Stomach (tissue), 9 donors: ENCODE results near the gene MRI1. TPM values are rescaled to one million over a fixed set of nuclear protein-coding genes. Genes with fewer than 3 reads are reported as not detected.
A peak's percentile ranks its signal among the peaks of the same experiment; 100 is the strongest.

ENCODE experiments used
- DNase-seq, 2 donors: peaks; one replicate each; pipeline versions ENCODE4 v3.0.0 to v3.0.0-alpha.2; 2013 to 2019
- H3K27ac ChIP-seq, 5 donors: fragments of 200-600 bp in 4 of 5; sonication (generic) in 4 of 5; one replicate each; pipeline ENCODE4 v1.5.1; 2013 to 2019; ENCODE audit warnings: mild to moderate bottlenecking in 1 of 5, moderate library complexity in 1 of 5
- H3K27me3 ChIP-seq, 3 donors: fragments of 200-600 bp; sonication (generic); one replicate each; pipeline ENCODE4 v1.5.1; 2017 to 2019; ENCODE audit warnings: mixed run types in 1 of 3
- H3K36me3 ChIP-seq, 4 donors: fragments of 200-600 bp; sonication (generic); 1 replicate in 3 of 4; 2 replicates in 1 of 4; pipeline ENCODE4 v1.5.1; 2016 to 2019
- H3K4me1 ChIP-seq, 4 donors: fragments of 200-600 bp; sonication (generic); one replicate each; pipeline ENCODE4 v1.5.1; 2016 to 2019
- H3K4me3 ChIP-seq, 4 donors: fragments of 200-600 bp; sonication (generic) in 3 of 4; one replicate each; pipeline ENCODE4 v1.5.1; 2016 to 2019; ENCODE audit warnings: mild to moderate bottlenecking in 1 of 4
- H3K9me3 ChIP-seq, 4 donors: fragments of 200-600 bp; sonication (generic); one replicate each; pipeline ENCODE4 v1.5.1; 2016 to 2019
- EP300 ChIP-seq: sonication (generic); formaldehyde crosslinking; IDR thresholded peaks from one replicate; pipeline ENCODE4 v1.6.1; 2017; ENCODE audit warnings: antibody characterized with exemption
- POLR2A ChIP-seq, 4 donors: fragments of 450-650 bp; IDR thresholded peaks; one replicate each; pipeline ENCODE4 v1.6.1; 2016; ENCODE audit warnings: antibody characterized with exemption in 4 of 4, control low read depth in 2 of 4, mild to moderate bottlenecking in 1 of 4, moderate library complexity in 1 of 4
- POLR2AphosphoS5 ChIP-seq, 3 donors: sonication (generic); formaldehyde crosslinking; IDR thresholded peaks; one replicate each; pipeline ENCODE4 v1.6.1; 2016; ENCODE audit warnings: antibody characterized with exemption in 3 of 3
- WGBS, 5 donors: extraction: QIAGEN DNeasy Blood & Tissue Kit in 3 of 5; methylation state at CpG; one replicate each; pipeline versions ENCODE4 v1.1.5 to v1.1.7; 2013 to 2018; 5-methylcytosine and 5-hydroxymethylcytosine counted together
- intact Hi-C: fragments of 100-400 bp; cut with DNase I; formaldehyde crosslinking; loops from one replicate; pipeline ENCODE4 v1.15.1; 2023; ENCODE audit warnings: low total_unique reads
- polyA plus RNA-seq, 3 donors: library from polyadenylated mRNA; stranded (reverse); fragments of 200-250 nt; gene quantifications; one replicate each; pipeline ENCODE4 v1.2.3, GENCODE V29; 2013
- total RNA-seq, 5 donors: library from RNA; depleted of rRNA; stranded (reverse); fragments of >200 nt; gene quantifications; one replicate each; pipeline versions ENCODE4 v1.1.0 to v1.2.3, GENCODE V29; 2014 to 2016
- TF ChIP-seq, protein P1 (sequence below), 7 experiments: fragments of 450-650 bp in 4 of 7; fragments of 200-600 bp in 3 of 7; sonication (generic) in 3 of 7; IDR thresholded peaks; one replicate each; pipeline ENCODE4 v1.5.1; 2016 to 2019; ENCODE audit warnings: antibody characterized with exemption in 7 of 7, control low read depth in 2 of 7, mild to moderate bottlenecking in 1 of 7
- donor health status: healthy with polysubstance abuse.
- donor health status: Bipolar disorder and iron deficiency.
- donor health status: healthy.

The MRI1 gene
- total and polyA plus RNA-seq, 8 donors = 7.3 to 249 (median 36.4) TPM

DNA sequence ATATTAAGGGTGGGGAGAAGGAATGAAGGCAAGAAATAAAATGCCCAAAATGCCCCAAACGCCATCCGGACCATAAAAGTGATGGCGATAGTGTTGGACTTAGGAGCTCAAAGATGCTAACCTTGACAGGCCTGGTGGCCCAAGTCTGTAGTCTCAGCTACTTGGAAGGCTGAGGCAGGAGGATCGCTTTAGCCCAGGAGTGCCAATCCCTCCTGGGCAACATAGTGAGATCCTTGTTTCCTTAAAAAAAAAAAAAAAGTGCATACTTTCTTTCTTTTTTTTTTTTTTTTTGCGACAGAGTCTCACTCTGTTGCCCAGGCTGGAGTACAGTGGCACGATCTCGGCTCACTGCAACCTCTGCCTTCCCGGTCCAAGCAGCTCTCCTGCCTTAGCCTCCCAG, 32.0 kb upstream of the MRI1 start:
- H3K27ac ChIP-seq = peak overlapping the region in 2 of 5 donors; percentile 84 to 89
- DNase-seq = no peak
- intact Hi-C loops = no loop called here

DNA sequence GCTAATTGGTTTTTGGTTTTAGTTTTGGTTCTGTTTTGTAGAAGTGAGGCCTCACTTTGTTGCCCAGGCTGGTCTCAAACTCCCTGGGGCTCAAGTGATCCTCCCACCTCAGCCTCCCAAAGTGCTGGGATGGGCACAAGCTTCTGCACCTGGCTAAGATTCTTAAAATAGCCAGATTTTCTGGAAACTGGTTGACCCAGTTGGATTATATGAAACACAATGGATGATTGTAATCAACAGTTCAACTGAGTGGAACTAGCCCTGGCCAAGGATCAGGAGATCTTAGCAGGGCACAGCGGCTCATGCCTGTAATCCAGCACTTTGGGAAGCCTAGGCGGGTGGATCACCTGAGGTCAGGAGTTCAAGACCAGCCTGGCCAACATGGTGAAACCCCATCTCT, 29.6 kb upstream of the MRI1 start:
- no peak overlapping the region for H3K27ac ChIP-seq
- H3K36me3 ChIP-seq = peaks cover 0 to 9% (median 2%) of the 10 kb centered on the region in 4 donors
- H3K9me3 ChIP-seq = no peaks in the 10 kb centered on the region
- H3K27me3 ChIP-seq = no peaks in the 10 kb centered on the region
- intact Hi-C loops = no loop called here
- no peak overlapping the region for H3K4me3 ChIP-seq
- WGBS, 5 donors = 74 to 100% (median 79%) methylated on average over 2 of the region's 2 CpGs
- DNase-seq = no peak
- peaks cover 15 to 25% (median 18%) of the 10 kb centered on the region in 4 donors for H3K4me1 ChIP-seq
- TF ChIP-seq, protein P1, sequence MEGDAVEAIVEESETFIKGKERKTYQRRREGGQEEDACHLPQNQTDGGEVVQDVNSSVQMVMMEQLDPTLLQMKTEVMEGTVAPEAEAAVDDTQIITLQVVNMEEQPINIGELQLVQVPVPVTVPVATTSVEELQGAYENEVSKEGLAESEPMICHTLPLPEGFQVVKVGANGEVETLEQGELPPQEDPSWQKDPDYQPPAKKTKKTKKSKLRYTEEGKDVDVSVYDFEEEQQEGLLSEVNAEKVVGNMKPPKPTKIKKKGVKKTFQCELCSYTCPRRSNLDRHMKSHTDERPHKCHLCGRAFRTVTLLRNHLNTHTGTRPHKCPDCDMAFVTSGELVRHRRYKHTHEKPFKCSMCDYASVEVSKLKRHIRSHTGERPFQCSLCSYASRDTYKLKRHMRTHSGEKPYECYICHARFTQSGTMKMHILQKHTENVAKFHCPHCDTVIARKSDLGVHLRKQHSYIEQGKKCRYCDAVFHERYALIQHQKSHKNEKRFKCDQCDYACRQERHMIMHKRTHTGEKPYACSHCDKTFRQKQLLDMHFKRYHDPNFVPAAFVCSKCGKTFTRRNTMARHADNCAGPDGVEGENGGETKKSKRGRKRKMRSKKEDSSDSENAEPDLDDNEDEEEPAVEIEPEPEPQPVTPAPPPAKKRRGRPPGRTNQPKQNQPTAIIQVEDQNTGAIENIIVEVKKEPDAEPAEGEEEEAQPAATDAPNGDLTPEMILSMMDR (IDR thresholded peaks at IDR 0.05) = no peak
- TF ChIP-seq POLR2AphosphoS5 (IDR thresholded peaks at IDR 0.05) = no peak
- TF ChIP-seq POLR2A (IDR thresholded peaks at IDR 0.05) = no peak
- no peak for TF ChIP-seq EP300

More for the DNA sequence above, 32.0 kb upstream of the MRI1 start:
- H3K9me3 ChIP-seq = no peaks in the 10 kb centered on the region
- 85 to 95% (median 91%) methylated on average over 7 to 8 of the region's 8 CpGs for WGBS, 5 donors
- no peak for TF ChIP-seq POLR2AphosphoS5 (IDR thresholded peaks at IDR 0.05)
- TF ChIP-seq, protein P1 (IDR thresholded peaks at IDR 0.05) = no peak
- H3K36me3 ChIP-seq = peaks cover 0 to 4% (median 1%) of the 10 kb centered on the region in 4 donors
- peak overlapping the region; percentile 38 to 57 (median 52) for H3K4me3 ChIP-seq
- no peaks in the 10 kb centered on the region for H3K27me3 ChIP-seq
- H3K4me1 ChIP-seq = peaks cover 15 to 38% (median 18%) of the 10 kb centered on the region in 4 donors

DNA sequence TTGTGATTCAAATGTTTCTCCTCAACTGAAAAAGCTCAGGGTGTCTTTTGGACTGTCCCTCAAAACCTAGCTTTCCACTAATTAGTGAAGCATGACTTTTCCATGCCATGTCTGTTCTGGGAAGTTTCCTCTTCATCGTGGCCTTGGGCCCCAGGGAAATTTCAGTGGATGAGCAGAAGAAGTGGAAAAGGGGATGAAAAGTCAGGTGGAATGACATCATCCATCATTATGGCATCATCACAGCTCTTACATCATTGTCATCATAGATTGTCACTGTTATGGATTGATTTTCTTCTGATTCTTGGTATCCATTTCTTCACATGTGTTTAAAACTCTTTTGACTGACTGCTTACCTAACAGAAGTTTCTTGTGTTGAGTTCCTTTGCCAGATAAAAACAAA, 26.2 kb upstream of the MRI1 start:
- intact Hi-C loops = no loop called here
- Histone ChIP-seq H3K27me3 (no peaks in the 10 kb centered on the region), H3K9me3 (no peaks in the 10 kb centered on the region), H3K36me3 (peaks cover 0 to 9% (median 2%) of the 10 kb centered on the region in 4 donors), H3K4me1 (no peaks in the 10 kb centered on the region), H3K27ac (no peak overlapping the region), H3K4me3 (no peak overlapping the region)
- DNase-seq = no peak
- TF ChIP-seq POLR2A (IDR thresholded peaks at IDR 0.05) (no peak), EP300 (no peak), POLR2AphosphoS5 (IDR thresholded peaks at IDR 0.05) (no peak)
- TF ChIP-seq, protein P1 (IDR thresholded peaks at IDR 0.05) = no peak
- 32 to 94% (median 88%) methylated on average over 1 of the region's 1 CpG for WGBS, 5 donors

DNA sequence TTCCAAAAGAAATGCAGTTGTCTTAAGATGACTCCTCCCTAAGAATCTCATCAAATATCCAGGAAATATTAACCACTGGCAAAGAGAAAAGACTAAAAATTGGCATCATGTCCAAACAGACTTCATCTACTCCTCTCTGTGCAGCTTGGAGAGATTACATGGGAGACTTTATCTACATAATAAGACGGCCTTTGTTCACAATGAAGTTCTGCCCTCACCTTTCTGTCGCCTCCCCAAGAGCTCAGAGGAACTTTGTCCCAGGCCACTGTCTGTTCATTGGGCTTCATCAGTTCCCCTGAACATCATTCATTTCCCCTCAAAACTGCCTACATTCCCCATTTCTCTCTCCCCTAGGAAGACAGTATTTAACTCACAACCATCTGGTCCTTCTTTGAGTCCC, 22.4 kb upstream of the MRI1 start:
- DNase-seq = no peak
- H3K27me3 ChIP-seq = no peaks in the 10 kb centered on the region
- TF ChIP-seq, protein P1 (IDR thresholded peaks at IDR 0.05) = no peak
- TF ChIP-seq POLR2A (IDR thresholded peaks at IDR 0.05) (no peak), EP300 (no peak), POLR2AphosphoS5 (IDR thresholded peaks at IDR 0.05) (no peak)
- H3K36me3 ChIP-seq = peaks cover 0 to 9% (median 2%) of the 10 kb centered on the region in 4 donors
- H3K9me3 ChIP-seq = no peaks in the 10 kb centered on the region
- no peak overlapping the region for H3K4me3 ChIP-seq
- intact Hi-C loops = no loop called here
- no peaks in the 10 kb centered on the region for H3K4me1 ChIP-seq
- WGBS, 5 donors = 77 to 93% (median 88%) methylated on average over 2 of the region's 2 CpGs
- H3K27ac ChIP-seq = no peak overlapping the region
